Caco-2 (cell line): ENCODE measurements around the gene CCR5AS.
"Not testable (repeated sequence)": the region's sequence is repeated elsewhere in the genome, so short reads cannot be mapped to it uniquely, and the experiment has no call there.

Source experiments
- BruUV-seq: library from RNA; stranded (reverse); fragments of 400-500 nt; replicated peaks from 2 replicates; lab custom pipeline; 2021; lab: Mats Ljungman, UMichigan
- CTCF ChIA-PET: fragments of 300-600 bp; sonication (Branson Sonifier 250); formaldehyde crosslinking; loops from one replicate; lab custom pipeline; 2022; ENCODE audit warnings: antibody characterized with exemption; lab: Charles Lee
- POLR2A ChIA-PET: fragments of 300-600 bp; sonication (Branson Sonifier 250); formaldehyde crosslinking; loops from one replicate; lab custom pipeline; 2022; ENCODE audit warnings: antibody characterized with exemption; lab: Charles Lee
- DNase-seq, 2 experiments: peaks; one replicate each; pipeline versions ENCODE4 v3.0.0 to v3.0.0-alpha.2; 2020 to 2022
- H3K27me3 ChIP-seq: replicated peaks from 2 replicates; pipeline ENCODE4 v1.6.0; 2011; ENCODE audit warnings: low read length; ENCODE audit not compliant: control insufficient read depth, insufficient read depth
- H3K36me3 ChIP-seq: 2 replicates; pipeline ENCODE4 v1.5.1; 2011; ENCODE audit warnings: low read length; ENCODE audit not compliant: control insufficient read depth, insufficient read depth
- H3K4me1 ChIP-seq: fragments of 250-450 bp; sonication (Bioruptor Pico); 2 replicates; pipeline ENCODE4 v1.5.1; 2020; ENCODE audit warnings: mild to moderate bottlenecking
- H3K4me3 ChIP-seq: 2 replicates; pipeline ENCODE4 v1.5.1; 2011; ENCODE audit warnings: low read depth, mild to moderate bottlenecking, control low read depth, low read length
- H3K9me3 ChIP-seq: fragments of 250-450 bp; sonication (Bioruptor Pico); 2 replicates; pipeline ENCODE4 v1.5.1; 2020; ENCODE audit warnings: mild to moderate bottlenecking, moderate library complexity
- H3K27ac Mint-ChIP-seq: one replicate; pipeline ENCODE4 v1.8.0; 2022; ENCODE audit warnings: mixed read lengths; ENCODE audit not compliant: unreplicated experiment
- H3K27me3 Mint-ChIP-seq: one replicate; pipeline ENCODE4 v1.8.0; 2022; ENCODE audit warnings: mixed read lengths; ENCODE audit not compliant: insufficient read depth, unreplicated experiment
- H3K36me3 Mint-ChIP-seq: one replicate; pipeline ENCODE4 v1.8.0; 2022; ENCODE audit warnings: mild to moderate bottlenecking, mixed read lengths; ENCODE audit not compliant: insufficient read depth, unreplicated experiment
- H3K4me1 Mint-ChIP-seq: one replicate; pipeline ENCODE4 v1.8.0; 2022; ENCODE audit warnings: low read depth, mixed read lengths; ENCODE audit not compliant: unreplicated experiment
- H3K4me3 Mint-ChIP-seq: one replicate; pipeline ENCODE4 v1.8.0; 2022; ENCODE audit warnings: mild to moderate bottlenecking, moderate library complexity, mixed read lengths; ENCODE audit not compliant: unreplicated experiment
- H3K9me3 Mint-ChIP-seq: one replicate; pipeline ENCODE4 v1.8.0; 2022; ENCODE audit warnings: mixed read lengths; ENCODE audit not compliant: unreplicated experiment
- intact Hi-C: fragments of 100-400 bp; cut with micrococcal nuclease; formaldehyde crosslinking; loops from one replicate; pipeline ENCODE4 v1.10.0; 2022; ENCODE audit not compliant: unreplicated experiment
- TF ChIP-seq, protein P1 (sequence below), 2 experiments: fragments of 200-600 bp in 1 of 2; IDR thresholded peaks; 1 replicate in 1 of 2; 2 replicates in 1 of 2; pipeline versions ENCODE4 v1.5.1 to v1.8.0; 2011 to 2022; ENCODE audit warnings: antibody characterized with exemption in 1 of 2, control low read depth in 1 of 2, inconsistent platforms in 1 of 2, low read depth in 1 of 2, low read length in 1 of 2, mild to moderate bottlenecking in 1 of 2, moderate library complexity in 1 of 2; ENCODE audit not compliant: insufficient read depth in 1 of 2, severe bottlenecking in 1 of 2, unreplicated experiment in 1 of 2

CCR5AS gene

DNA sequence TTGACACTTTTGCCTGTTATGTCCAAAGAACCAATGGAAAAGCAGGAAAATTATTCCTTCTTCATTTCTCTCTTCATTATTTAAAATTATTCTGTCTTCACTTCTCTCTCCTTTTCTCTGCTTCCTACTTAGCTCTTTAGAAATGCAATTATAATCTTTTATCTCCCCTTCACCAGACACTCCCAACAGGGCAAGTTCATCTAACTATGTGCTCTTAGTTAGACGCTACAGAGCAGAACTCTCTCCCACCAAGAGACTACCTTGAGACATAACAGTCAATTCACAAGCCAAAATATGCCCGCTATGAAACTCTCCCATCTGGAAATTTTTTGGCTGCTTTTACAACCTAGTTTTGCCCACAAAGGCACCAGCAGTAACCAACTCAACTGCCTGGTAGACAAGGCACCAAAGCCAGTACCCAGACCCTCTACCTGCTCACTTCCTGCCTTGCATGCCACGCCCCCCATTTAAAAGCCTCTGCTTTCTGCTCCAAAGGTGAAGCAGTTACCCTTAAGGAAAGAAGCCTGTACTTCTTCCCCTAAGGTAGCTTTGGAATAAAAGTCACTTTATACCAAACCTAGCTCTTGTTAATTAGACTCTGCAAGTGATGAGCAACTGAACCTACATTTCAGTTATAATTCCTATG lies 28.3 kb upstream of the CCR5AS start:
- H3K27ac Mint-ChIP-seq = no peak overlapping the region
- intact Hi-C loops = no loop called here
- H3K27me3 ChIP-seq = no peaks in the 10 kb centered on the region
- no TSS peak for BruUV-seq
- peaks cover 28% of the 10 kb centered on the region for H3K9me3 Mint-ChIP-seq
- H3K4me3 Mint-ChIP-seq = no peak overlapping the region
- peaks cover 7% of the 10 kb centered on the region for H3K4me1 ChIP-seq
- H3K9me3 ChIP-seq = peaks cover 3% of the 10 kb centered on the region; the same call in 1 of the 2 replicates
- TF ChIP-seq, protein P1, sequence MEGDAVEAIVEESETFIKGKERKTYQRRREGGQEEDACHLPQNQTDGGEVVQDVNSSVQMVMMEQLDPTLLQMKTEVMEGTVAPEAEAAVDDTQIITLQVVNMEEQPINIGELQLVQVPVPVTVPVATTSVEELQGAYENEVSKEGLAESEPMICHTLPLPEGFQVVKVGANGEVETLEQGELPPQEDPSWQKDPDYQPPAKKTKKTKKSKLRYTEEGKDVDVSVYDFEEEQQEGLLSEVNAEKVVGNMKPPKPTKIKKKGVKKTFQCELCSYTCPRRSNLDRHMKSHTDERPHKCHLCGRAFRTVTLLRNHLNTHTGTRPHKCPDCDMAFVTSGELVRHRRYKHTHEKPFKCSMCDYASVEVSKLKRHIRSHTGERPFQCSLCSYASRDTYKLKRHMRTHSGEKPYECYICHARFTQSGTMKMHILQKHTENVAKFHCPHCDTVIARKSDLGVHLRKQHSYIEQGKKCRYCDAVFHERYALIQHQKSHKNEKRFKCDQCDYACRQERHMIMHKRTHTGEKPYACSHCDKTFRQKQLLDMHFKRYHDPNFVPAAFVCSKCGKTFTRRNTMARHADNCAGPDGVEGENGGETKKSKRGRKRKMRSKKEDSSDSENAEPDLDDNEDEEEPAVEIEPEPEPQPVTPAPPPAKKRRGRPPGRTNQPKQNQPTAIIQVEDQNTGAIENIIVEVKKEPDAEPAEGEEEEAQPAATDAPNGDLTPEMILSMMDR (IDR thresholded peaks at IDR 0.05; ENCODE audit: insufficient read depth in 1 of 2, low read depth in 1 of 2, low read length in 1 of 2, severe bottlenecking in 1 of 2, unreplicated experiment in 1 of 2) = no peak
- no peaks in the 10 kb centered on the region for H3K27me3 Mint-ChIP-seq
- POLR2A ChIA-PET = no interaction called here
- no peak overlapping the region for H3K4me3 ChIP-seq
- DNase-seq = no peak
- no peaks in the 10 kb centered on the region for H3K36me3 ChIP-seq
- CTCF ChIA-PET = no interaction called here
- H3K4me1 Mint-ChIP-seq = peaks cover 2% of the 10 kb centered on the region
- H3K36me3 Mint-ChIP-seq = no peaks in the 10 kb centered on the region

DNA sequence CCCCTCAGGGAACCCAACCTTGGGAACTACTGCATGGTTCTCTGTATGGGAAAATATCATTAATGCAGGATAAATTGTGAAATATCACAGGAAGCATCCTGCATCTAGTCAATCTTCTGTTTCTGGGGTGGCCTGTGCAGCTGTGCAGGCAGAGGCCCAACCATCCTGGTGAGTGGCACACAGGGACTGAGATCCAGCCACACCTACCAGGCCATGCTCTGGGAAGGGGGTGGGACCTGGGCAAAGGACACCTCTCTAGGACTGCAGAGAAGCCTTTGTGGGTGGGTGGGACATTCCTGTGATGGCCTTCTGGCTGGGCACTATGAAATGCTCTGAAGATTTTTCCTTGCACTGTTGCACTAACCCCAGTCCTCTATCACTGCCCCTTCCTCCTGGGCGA lies 27.0 kb upstream of the CCR5AS start:
- Histone ChIP-seq H3K9me3 (peaks cover 3% of the 10 kb centered on the region; the same call in 1 of the 2 replicates), H3K36me3 (no peaks in the 10 kb centered on the region), H3K4me3 (no peak overlapping the region), H3K4me1 (peaks cover 20% of the 10 kb centered on the region), H3K27me3 (no peaks in the 10 kb centered on the region)
- Mint-ChIP-seq H3K27ac (no peak overlapping the region), H3K27me3 (no peaks in the 10 kb centered on the region), H3K36me3 (no peaks in the 10 kb centered on the region), H3K4me1 (peaks cover 12% of the 10 kb centered on the region), H3K4me3 (no peak overlapping the region), H3K9me3 (peaks cover 33% of the 10 kb centered on the region)
- no TSS peak for BruUV-seq
- ChIA-PET POLR2A (no interaction called here), CTCF (interaction anchor here (0.6 kb wide), 1 partner anchor 50 kb away, joined by 3 read pairs; no protein-coding TSS in a partner anchor)
- intact Hi-C loops = no loop called here
- DNase-seq = no peak
- TF ChIP-seq, protein P1 (IDR thresholded peaks at IDR 0.05; ENCODE audit: insufficient read depth in 1 of 2, low read depth in 1 of 2, low read length in 1 of 2, severe bottlenecking in 1 of 2, unreplicated experiment in 1 of 2) = no peak

DNA sequence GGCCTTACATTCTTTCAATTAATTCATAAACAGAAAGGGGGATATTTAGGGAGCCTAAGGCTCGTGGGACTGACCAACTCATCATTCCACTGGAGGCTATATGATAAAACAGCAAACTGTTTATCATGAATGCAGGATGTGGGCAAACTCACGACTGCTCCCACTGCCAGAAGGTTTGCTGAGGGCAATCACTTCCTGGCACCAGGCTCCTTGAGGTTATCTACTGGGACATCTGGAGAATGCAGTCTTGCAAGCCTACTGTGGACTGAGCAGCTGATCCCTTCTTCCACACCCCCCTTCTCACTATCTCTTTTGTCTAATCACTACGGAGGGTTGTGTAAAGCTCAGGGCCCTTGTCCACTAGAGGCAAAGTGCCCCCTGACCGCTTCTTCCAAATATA lies 26.3 kb upstream of the CCR5AS start:
- H3K27me3 Mint-ChIP-seq = not testable (repeated sequence)
- peak; percentile 42 to 62 for DNase-seq

GRCh38 chr3:46431905-46432304 lies 25.0 kb upstream of the CCR5AS start:
- intact Hi-C loops = not testable (repeated sequence)

More for the DNA sequence above, 26.3 kb upstream of the CCR5AS start:
- H3K4me3 Mint-ChIP-seq, POLR2A ChIA-PET, H3K9me3 ChIP-seq, intact Hi-C loops, BruUV-seq, H3K27me3 ChIP-seq, H3K36me3 Mint-ChIP-seq, H3K36me3 ChIP-seq, H3K4me3 ChIP-seq, H3K27ac Mint-ChIP-seq: not testable (repeated sequence)
- peaks cover 26% of the 10 kb centered on the region for H3K4me1 ChIP-seq
- H3K9me3 Mint-ChIP-seq = peaks cover 33% of the 10 kb centered on the region
- peaks cover 12% of the 10 kb centered on the region for H3K4me1 Mint-ChIP-seq
- CTCF ChIA-PET = interaction anchor here (0.6 kb wide), 1 partner anchor 49 kb away, joined by 3 read pairs; no protein-coding TSS in a partner anchor

GRCh38 chr3:46430879-46431278 lies 24.0 kb upstream of the CCR5AS start:
- H3K36me3 ChIP-seq, DNase-seq, intact Hi-C loops, H3K27me3 ChIP-seq, POLR2A ChIA-PET, H3K4me3 Mint-ChIP-seq, H3K27ac Mint-ChIP-seq, H3K4me3 ChIP-seq, H3K9me3 ChIP-seq, H3K27me3 Mint-ChIP-seq, CTCF ChIA-PET, H3K36me3 Mint-ChIP-seq, BruUV-seq: not testable (repeated sequence)
- Mint-ChIP-seq H3K4me1 (peaks cover 21% of the 10 kb centered on the region), H3K9me3 (peaks cover 33% of the 10 kb centered on the region)
- H3K4me1 ChIP-seq = peaks cover 36% of the 10 kb centered on the region

More at GRCh38 chr3:46431905-46432304, 25.0 kb upstream of the CCR5AS start:
- H3K36me3 ChIP-seq, H3K4me3 ChIP-seq, BruUV-seq, H3K4me3 Mint-ChIP-seq, CTCF ChIA-PET, H3K27me3 Mint-ChIP-seq, H3K27me3 ChIP-seq, H3K27ac Mint-ChIP-seq, POLR2A ChIA-PET, H3K9me3 ChIP-seq, DNase-seq, H3K36me3 Mint-ChIP-seq: not testable (repeated sequence)
- peaks cover 31% of the 10 kb centered on the region for H3K4me1 ChIP-seq
- H3K9me3 Mint-ChIP-seq = peaks cover 33% of the 10 kb centered on the region
- peaks cover 14% of the 10 kb centered on the region for H3K4me1 Mint-ChIP-seq
